ENCODE results near the gene MBD5.

The MBD5 gene

DNA sequence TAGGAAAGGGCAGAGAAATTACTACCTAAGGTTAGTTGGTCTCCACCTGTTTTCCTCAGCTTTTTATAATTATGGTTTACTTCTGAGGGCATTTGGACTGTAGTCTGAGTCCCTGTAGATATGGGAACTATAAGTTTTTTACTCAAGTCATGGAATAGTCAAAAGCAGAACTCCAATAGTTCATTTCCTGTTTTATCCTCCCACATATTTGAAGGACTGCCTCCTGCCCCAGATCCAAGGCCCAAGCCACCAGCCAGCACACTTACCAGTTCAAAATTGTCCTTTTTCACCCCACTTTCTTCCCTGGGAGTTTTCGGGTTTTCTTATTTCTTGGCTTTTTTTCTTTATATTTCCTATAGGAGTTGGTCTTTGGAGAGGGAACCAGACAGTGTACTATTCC lies 164.1 kb downstream of the MBD5 start:
- TF ChIP-seq, protein P1, sequence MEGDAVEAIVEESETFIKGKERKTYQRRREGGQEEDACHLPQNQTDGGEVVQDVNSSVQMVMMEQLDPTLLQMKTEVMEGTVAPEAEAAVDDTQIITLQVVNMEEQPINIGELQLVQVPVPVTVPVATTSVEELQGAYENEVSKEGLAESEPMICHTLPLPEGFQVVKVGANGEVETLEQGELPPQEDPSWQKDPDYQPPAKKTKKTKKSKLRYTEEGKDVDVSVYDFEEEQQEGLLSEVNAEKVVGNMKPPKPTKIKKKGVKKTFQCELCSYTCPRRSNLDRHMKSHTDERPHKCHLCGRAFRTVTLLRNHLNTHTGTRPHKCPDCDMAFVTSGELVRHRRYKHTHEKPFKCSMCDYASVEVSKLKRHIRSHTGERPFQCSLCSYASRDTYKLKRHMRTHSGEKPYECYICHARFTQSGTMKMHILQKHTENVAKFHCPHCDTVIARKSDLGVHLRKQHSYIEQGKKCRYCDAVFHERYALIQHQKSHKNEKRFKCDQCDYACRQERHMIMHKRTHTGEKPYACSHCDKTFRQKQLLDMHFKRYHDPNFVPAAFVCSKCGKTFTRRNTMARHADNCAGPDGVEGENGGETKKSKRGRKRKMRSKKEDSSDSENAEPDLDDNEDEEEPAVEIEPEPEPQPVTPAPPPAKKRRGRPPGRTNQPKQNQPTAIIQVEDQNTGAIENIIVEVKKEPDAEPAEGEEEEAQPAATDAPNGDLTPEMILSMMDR (IDR thresholded peaks at IDR 0.05; ENCODE audit: borderline replicate concordance, control extremely low read depth, extremely low read depth, insufficient read depth, missing control alignments), result no peak
- in situ Hi-C loops (cut with MboI; ENCODE audit: low sequenced_read_pairs, unreplicated experiment), result no loop called here
- no peak for DNase-seq (ENCODE audit: low spot score)

DNA sequence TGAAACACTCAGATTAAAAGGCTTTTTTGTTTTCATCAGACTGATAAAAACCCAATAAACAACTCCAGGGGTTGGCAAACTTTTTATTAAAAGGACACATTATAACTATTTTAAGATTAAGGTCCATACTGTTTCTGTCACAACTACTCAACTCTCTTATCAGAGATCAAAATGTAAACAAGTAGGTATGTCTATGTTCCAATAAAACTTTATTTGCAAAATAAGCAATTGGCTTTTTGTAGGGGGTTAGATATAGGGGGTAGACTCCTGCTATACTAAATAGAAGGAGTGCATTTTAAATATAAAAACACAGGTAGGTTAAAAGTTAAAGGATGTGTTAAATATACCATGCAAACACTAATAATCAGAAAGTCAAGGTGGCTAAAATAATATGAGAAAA lies 174.0 kb downstream of the MBD5 start:
- in situ Hi-C loops (cut with MboI; ENCODE audit: low sequenced_read_pairs, unreplicated experiment), result no loop called here
- TF ChIP-seq, protein P1 (IDR thresholded peaks at IDR 0.05; ENCODE audit: borderline replicate concordance, control extremely low read depth, extremely low read depth, insufficient read depth, missing control alignments), result no peak

DNA sequence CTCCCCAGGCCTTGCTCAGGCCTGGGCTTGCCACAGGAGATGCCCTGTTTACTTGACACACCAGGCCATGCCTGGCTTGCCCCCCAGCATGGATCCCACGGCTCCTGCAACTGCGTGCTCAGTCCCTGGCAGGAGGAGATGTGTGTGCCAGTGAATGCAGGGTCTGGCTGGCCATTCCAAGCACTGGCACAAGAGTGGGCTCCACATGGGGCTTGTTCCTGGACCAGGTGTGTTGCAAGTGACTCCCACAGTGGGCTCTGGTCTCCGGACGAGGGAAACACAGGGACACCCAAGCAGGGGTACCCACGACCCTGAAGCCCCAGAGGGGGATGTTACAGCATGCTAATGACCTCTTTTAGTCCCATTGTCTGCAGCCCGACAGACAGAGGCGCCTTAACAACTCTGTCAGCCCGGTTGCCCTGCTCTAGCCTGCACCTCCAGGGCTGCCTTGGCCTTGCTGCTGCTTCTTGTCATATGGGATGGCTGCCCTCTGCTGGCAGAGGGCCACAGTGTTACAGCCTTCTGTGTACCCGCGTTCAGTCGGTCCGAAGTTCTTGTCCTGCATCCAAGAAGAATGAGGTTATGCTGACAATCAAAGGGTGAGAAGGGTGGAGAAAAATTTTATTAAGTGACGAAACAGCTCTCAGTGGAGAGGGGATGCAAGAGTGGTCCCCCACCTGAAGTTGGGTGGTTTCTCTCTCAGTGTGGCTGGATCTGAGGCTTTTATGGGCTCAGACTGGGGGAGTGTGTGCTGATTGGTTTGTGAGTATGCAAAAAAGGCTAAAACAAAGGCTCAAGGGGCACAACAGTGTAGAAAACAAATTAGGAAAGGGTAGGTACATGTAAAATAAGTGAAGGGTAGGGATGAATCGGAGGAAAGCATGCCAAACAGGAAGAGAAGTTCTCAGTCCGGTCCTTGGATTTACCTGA lies 180.4 kb downstream of the MBD5 start:
- no peak for DNase-seq (ENCODE audit: low spot score)
- in situ Hi-C loops (cut with MboI; ENCODE audit: low sequenced_read_pairs, unreplicated experiment), result no loop called here

More for the DNA sequence above, 174.0 kb downstream of the MBD5 start:
- no peak for DNase-seq (ENCODE audit: low spot score)

DNA sequence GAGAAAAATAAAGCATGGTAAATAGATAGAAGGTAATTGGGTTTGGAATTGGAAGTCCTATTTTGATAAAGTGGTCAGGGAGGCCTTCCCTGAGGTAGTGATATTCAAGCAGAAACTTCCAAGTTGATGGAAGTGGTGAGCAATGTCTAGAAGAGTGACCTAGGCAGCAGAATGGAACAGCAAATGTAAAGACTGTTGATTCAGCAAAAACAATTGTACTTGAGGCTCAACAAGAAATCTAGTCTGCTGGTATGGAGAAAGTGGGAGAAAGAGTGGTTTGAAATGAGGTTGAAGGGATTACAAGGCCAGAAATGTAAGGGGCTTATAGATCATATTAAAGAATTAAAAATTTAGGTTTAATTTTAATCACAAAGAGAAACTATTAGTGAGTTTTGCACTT lies 181.3 kb downstream of the MBD5 start:
- DNase-seq (ENCODE audit: low spot score), result no peak
- TF ChIP-seq, protein P1 (IDR thresholded peaks at IDR 0.05; ENCODE audit: borderline replicate concordance, control extremely low read depth, extremely low read depth, insufficient read depth, missing control alignments), result no peak
- in situ Hi-C loops (cut with MboI; ENCODE audit: low sequenced_read_pairs, unreplicated experiment), result no loop called here

More for the DNA sequence above, 180.4 kb downstream of the MBD5 start:
- TF ChIP-seq, protein P1 (IDR thresholded peaks at IDR 0.05; ENCODE audit: borderline replicate concordance, control extremely low read depth, extremely low read depth, insufficient read depth, missing control alignments), result peak; percentile 12

DNA sequence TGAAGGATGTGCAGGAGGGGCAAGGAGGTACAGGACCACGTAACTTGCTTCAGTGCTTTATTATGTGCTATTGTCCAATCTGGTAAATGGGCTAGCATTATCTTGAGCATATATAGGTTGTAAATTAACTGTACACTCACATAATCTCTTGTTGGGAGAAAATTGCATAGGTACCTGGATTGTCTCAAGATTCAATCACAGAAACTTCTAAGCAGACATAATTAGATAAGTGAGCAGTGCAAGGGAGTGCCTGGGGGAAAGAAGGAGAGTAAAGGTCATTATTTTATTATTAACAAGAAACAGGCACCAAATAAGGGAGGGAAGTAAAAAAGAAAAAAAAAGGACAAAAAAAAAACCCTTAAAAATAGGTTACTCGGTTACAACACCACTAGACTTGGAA lies 186.2 kb downstream of the MBD5 start:
- TF ChIP-seq, protein P1 (IDR thresholded peaks at IDR 0.05; ENCODE audit: borderline replicate concordance, control extremely low read depth, extremely low read depth, insufficient read depth, missing control alignments), result no peak
- no peak for DNase-seq (ENCODE audit: low spot score)
- in situ Hi-C loops (cut with MboI; ENCODE audit: low sequenced_read_pairs, unreplicated experiment), result no loop called here

DNA sequence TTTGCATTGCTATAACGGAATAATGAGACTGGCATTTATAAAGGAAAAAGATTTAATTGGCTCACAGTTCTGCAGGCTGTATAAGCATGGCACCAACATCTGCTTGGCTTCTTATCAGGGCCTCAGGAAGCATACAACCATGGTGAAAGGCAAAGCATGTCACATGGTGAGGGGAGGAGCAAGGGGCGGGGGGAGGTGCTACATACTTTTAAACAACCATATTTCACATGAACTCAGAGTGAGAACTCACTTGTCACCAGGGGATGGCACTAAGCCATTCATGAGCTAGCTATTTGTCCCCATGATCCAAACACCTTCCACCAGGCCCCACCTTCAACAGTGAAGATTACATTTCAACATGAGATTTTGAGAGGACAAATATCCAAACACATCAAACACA lies 188.7 kb downstream of the MBD5 start:
- in situ Hi-C loops (cut with MboI; ENCODE audit: low sequenced_read_pairs, unreplicated experiment), result no loop called here
- TF ChIP-seq, protein P1 (IDR thresholded peaks at IDR 0.05; ENCODE audit: borderline replicate concordance, control extremely low read depth, extremely low read depth, insufficient read depth, missing control alignments), result no peak
- no peak for DNase-seq (ENCODE audit: low spot score)

All from GM13976 (cell line).